ENCODE measurements around the gene PPP1R14B. TPM values are rescaled to one million over a fixed set of nuclear protein-coding genes. Genes with fewer than 3 reads are reported as not detected.

Gene PPP1R14B
- total and polyA plus RNA-seq, 2 of the 13 experiments (the other 11 are each of a cell fraction or from before 2014, with no cell fraction given) = 110 to 148 TPM

GRCh38 chr11:64290352-64291261 is 43.9 kb upstream of the PPP1R14B start (continued):
- no peak for TF ChIP-seq PCBP2 (optimal IDR thresholded peaks at IDR 0.05; ENCODE audit: low read depth, low read length, poor library complexity, severe bottlenecking)
- no peak for TF ChIP-seq ZNF224 (CRISPR knock-in tag; IDR thresholded peaks at IDR 0.05)
- TF ChIP-seq CCDC6 (CRISPR knock-in tag; IDR thresholded peaks at IDR 0.05) = no peak
- TF ChIP-seq KIAA2018 (CRISPR knock-in tag; IDR thresholded peaks at IDR 0.05; ENCODE audit: borderline replicate concordance) = no peak
- TF ChIP-seq THAP8 (CRISPR knock-in tag; IDR thresholded peaks at IDR 0.05; ENCODE audit: borderline replicate concordance) = no peak
- no peak for TF ChIP-seq ZHX2 (IDR thresholded peaks at IDR 0.05; ENCODE audit: low read depth)
- TF ChIP-seq ZHX2 (CRISPR knock-in tag; IDR thresholded peaks at IDR 0.05; ENCODE audit: borderline replicate concordance) = no peak
- no peak for TF ChIP-seq SIN3B (IDR thresholded peaks at IDR 0.05; ENCODE audit: low read length)
- TF ChIP-seq ZNF326 (CRISPR knock-in tag; IDR thresholded peaks at IDR 0.05; ENCODE audit: borderline replicate concordance) = no peak
- no peak for TF ChIP-seq JARID2 (CRISPR knock-in tag; IDR thresholded peaks at IDR 0.05; ENCODE audit: insufficient replicate concordance)

Data from HepG2 (cell line).